ENCODE data around the gene RB1. TPM values are rescaled to one million over a fixed set of nuclear protein-coding genes. Genes with fewer than 3 reads are reported as not detected.

RB1 gene
- total RNA-seq, 1 donor from 2014 or later, result 12.4 TPM

GRCh38 chr13:48485432-48485831 lies 181.9 kb downstream of the RB1 start:
- FAIRE-seq (no peak), DNase-seq (ENCODE audit: low read depth) (no peak)
- TF ChIP-seq CTCF (IDR thresholded peaks at IDR 0.05; ENCODE audit: insufficient read depth, low read length, severe bottlenecking), result no peak
- Histone ChIP-seq H3K4me3 (ENCODE audit: low read depth, low read length) (no peak overlapping the region), H3K36me3 (ENCODE audit: control insufficient read depth, insufficient read depth, low read length) (no peaks in the 10 kb centered on the region), H3K27me3 (ENCODE audit: control insufficient read depth, insufficient read depth, low read length) (no peaks in the 10 kb centered on the region)

- no peak for TF ChIP-seq CTCF (IDR thresholded peaks at IDR 0.05; ENCODE audit: insufficient read depth, low read length, severe bottlenecking)
- H3K4me3 ChIP-seq (ENCODE audit: low read depth, low read length), result no peak overlapping the region
- no peak for DNase-seq (ENCODE audit: low read depth)
- no peak for FAIRE-seq
- H3K36me3 ChIP-seq (ENCODE audit: control insufficient read depth, insufficient read depth, low read length), result no peaks in the 10 kb centered on the region
- H3K27me3 ChIP-seq (ENCODE audit: control insufficient read depth, insufficient read depth, low read length), result no peaks in the 10 kb centered on the region
Measured at GRCh38 chr13:48486362-48486761, 182.8 kb downstream of the RB1 start.

- Histone ChIP-seq H3K36me3 (ENCODE audit: control insufficient read depth, insufficient read depth, low read length) (no peaks in the 10 kb centered on the region), H3K4me3 (ENCODE audit: low read depth, low read length) (no peak overlapping the region), H3K27me3 (ENCODE audit: control insufficient read depth, insufficient read depth, low read length) (no peaks in the 10 kb centered on the region)
- DNase-seq (ENCODE audit: low read depth), result no peak
- TF ChIP-seq CTCF (IDR thresholded peaks at IDR 0.05; ENCODE audit: insufficient read depth, low read length, severe bottlenecking), result no peak
- FAIRE-seq, result no peak
Measured at GRCh38 chr13:48486836-48487235, 183.3 kb downstream of the RB1 start.

- H3K36me3 ChIP-seq (ENCODE audit: control insufficient read depth, insufficient read depth, low read length), result no peaks in the 10 kb centered on the region
- FAIRE-seq (no peak), DNase-seq (ENCODE audit: low read depth) (no peak)
- no peaks in the 10 kb centered on the region for H3K27me3 ChIP-seq (ENCODE audit: control insufficient read depth, insufficient read depth, low read length)
- no peak for TF ChIP-seq CTCF (IDR thresholded peaks at IDR 0.05; ENCODE audit: insufficient read depth, low read length, severe bottlenecking)
- H3K4me3 ChIP-seq (ENCODE audit: low read depth, low read length), result no peak overlapping the region
Measured at GRCh38 chr13:48487968-48488367, 184.4 kb downstream of the RB1 start.

GRCh38 chr13:48488995-48489394 lies 185.4 kb downstream of the RB1 start:
- no peak for DNase-seq (ENCODE audit: low read depth)
- no peak for TF ChIP-seq CTCF (IDR thresholded peaks at IDR 0.05; ENCODE audit: insufficient read depth, low read length, severe bottlenecking)
- no peak for FAIRE-seq
- Histone ChIP-seq H3K27me3 (ENCODE audit: control insufficient read depth, insufficient read depth, low read length) (no peaks in the 10 kb centered on the region), H3K4me3 (ENCODE audit: low read depth, low read length) (no peak overlapping the region), H3K36me3 (ENCODE audit: control insufficient read depth, insufficient read depth, low read length) (no peaks in the 10 kb centered on the region)

GRCh38 chr13:48489666-48490065 lies 186.1 kb downstream of the RB1 start:
- DNase-seq (ENCODE audit: low read depth) (no peak), FAIRE-seq (no peak)
- Histone ChIP-seq H3K27me3 (ENCODE audit: control insufficient read depth, insufficient read depth, low read length) (no peaks in the 10 kb centered on the region), H3K4me3 (ENCODE audit: low read depth, low read length) (no peak overlapping the region), H3K36me3 (ENCODE audit: control insufficient read depth, insufficient read depth, low read length) (no peaks in the 10 kb centered on the region)
- no peak for TF ChIP-seq CTCF (IDR thresholded peaks at IDR 0.05; ENCODE audit: insufficient read depth, low read length, severe bottlenecking)
